NOMO-1 treated with DMSO at 0.1 percent for 48 hours (cell line): ENCODE data around the gene MOCOS.

ENCODE experiments used
- DNase-seq: peaks from one replicate; lab custom pipeline; 2025; ENCODE audit not compliant: unreplicated experiment; lab: John Stamatoyannopoulos, UW

The MOCOS gene

GRCh38 chr18:36299015-36299414 is 111.7 kb downstream of the MOCOS start:
- DNase-seq: no peak

- DNase-seq: no peak
Observed at GRCh38 chr18:36300211-36300610, 112.9 kb downstream of the MOCOS start.

- DNase-seq: no peak
Observed at GRCh38 chr18:36301884-36302283, 114.6 kb downstream of the MOCOS start.

GRCh38 chr18:36302676-36303075 is 115.4 kb downstream of the MOCOS start:
- no peak for DNase-seq

GRCh38 chr18:36303211-36303844 is 116.0 kb downstream of the MOCOS start:
- no peak for DNase-seq

GRCh38 chr18:36304723-36305122 is 117.4 kb downstream of the MOCOS start:
- no peak for DNase-seq

GRCh38 chr18:36305375-36305774 is 118.1 kb downstream of the MOCOS start:
- no peak for DNase-seq

- no peak for DNase-seq
Observed at GRCh38 chr18:36307513-36307912, 120.2 kb downstream of the MOCOS start.

- DNase-seq: no peak
Observed at GRCh38 chr18:36308711-36309435, 121.6 kb downstream of the MOCOS start.

- DNase-seq: no peak
Observed at GRCh38 chr18:36309436-36310391, 122.4 kb downstream of the MOCOS start.

- DNase-seq: no peak
Observed at GRCh38 chr18:36311026-36311570, 123.8 kb downstream of the MOCOS start.

GRCh38 chr18:36312806-36313395 is 125.6 kb downstream of the MOCOS start:
- no peak for DNase-seq

- no peak for DNase-seq
Observed at GRCh38 chr18:36314098-36314497, 126.8 kb downstream of the MOCOS start.

- DNase-seq: no peak
Observed at GRCh38 chr18:36314754-36315153, 127.5 kb downstream of the MOCOS start.

GRCh38 chr18:36315736-36316135 is 128.4 kb downstream of the MOCOS start:
- no peak for DNase-seq

- DNase-seq: no peak
Observed at GRCh38 chr18:36316246-36316645, 128.9 kb downstream of the MOCOS start.
